SH-SY5Y (cell line): Measurements from ENCODE around the gene LRRTM2.

Source experiments
- GATA2 ChIP-seq: IDR thresholded peaks from 2 replicates; pipeline ENCODE4 v1.6.1; 2011; ENCODE audit warnings: mild to moderate bottlenecking, low read depth, low read length
- GATA3 ChIP-seq: IDR thresholded peaks from 2 replicates; pipeline ENCODE4 v1.6.1; 2011; ENCODE audit warnings: low read depth, mild to moderate bottlenecking, low read length, moderate library complexity

DNA sequence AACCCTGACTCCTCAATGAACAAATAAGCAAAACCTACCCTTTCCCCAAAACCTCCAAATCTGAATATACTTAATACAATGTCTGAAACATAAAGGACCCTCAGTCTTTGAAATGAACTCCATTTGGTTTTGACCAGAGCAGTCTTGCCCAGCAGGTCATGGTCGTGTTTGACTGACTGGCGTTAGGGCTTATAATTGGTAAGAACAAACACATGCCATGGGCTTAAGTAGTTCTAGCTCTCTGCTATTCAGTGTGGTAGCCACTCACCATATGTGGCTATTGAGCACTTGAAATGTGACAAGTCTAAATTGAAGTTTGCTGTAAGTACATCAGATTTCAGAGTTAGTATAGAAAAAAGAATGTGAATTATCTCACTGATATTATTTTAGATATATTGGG, 42.1 kb downstream of the LRRTM2 start:
- TF ChIP-seq GATA2 (no peak), GATA3 (no peak)
